Activated CD4-positive, CD25-positive, alpha-beta regulatory T cell treated with anti-CD3 and anti-CD28 coated beads, Interleukin-2, amount 50 U/mL, for 72 hours (primary cell): Measurements from ENCODE around the gene NETO2.
"Not testable (repeated sequence)": the region's sequence is repeated elsewhere in the genome, so short reads cannot be mapped to it uniquely, and the experiment has no call there.

Source experiments
- DNase-seq: peaks from one replicate; pipeline ENCODE4 v3.0.0; 2021

NETO2 gene

GRCh38 chr16:47063011-47063724 lies 80.6 kb downstream of the NETO2 start:
- no peak for DNase-seq

- no peak for DNase-seq
Measured at GRCh38 chr16:47061204-47061603, 82.5 kb downstream of the NETO2 start.

GRCh38 chr16:47060596-47060995 lies 83.1 kb downstream of the NETO2 start:
- no peak for DNase-seq

DNA sequence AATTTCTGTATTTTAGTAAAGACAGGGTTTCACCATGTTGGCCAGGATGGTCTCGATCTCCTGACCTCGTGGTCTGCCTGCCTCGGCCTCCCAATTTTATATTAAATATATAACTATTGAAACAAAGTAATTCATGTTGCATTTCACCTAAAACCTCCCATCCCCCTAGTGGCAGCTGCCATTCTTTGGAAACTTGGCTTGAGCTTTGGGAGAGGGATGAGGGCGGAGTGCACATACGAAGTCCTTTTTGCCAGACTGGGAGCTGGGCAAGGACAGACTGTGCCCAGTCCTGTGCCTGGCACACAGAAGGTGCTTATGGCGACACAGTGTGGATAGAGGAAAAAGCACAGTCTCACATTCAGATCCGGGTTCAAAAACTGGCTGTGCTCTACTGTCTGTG lies 83.8 kb downstream of the NETO2 start:
- DNase-seq = no peak

- DNase-seq = not testable (repeated sequence)
Measured at GRCh38 chr16:47059130-47059529, 84.6 kb downstream of the NETO2 start.

GRCh38 chr16:47058295-47059086 lies 85.3 kb downstream of the NETO2 start:
- DNase-seq = no peak

GRCh38 chr16:47057630-47057993 lies 86.1 kb downstream of the NETO2 start:
- DNase-seq = no peak

- no peak for DNase-seq
Measured at GRCh38 chr16:47056688-47057629, 86.8 kb downstream of the NETO2 start.

- DNase-seq = not testable (repeated sequence)
Measured at GRCh38 chr16:47056061-47056460, 87.7 kb downstream of the NETO2 start.

DNA sequence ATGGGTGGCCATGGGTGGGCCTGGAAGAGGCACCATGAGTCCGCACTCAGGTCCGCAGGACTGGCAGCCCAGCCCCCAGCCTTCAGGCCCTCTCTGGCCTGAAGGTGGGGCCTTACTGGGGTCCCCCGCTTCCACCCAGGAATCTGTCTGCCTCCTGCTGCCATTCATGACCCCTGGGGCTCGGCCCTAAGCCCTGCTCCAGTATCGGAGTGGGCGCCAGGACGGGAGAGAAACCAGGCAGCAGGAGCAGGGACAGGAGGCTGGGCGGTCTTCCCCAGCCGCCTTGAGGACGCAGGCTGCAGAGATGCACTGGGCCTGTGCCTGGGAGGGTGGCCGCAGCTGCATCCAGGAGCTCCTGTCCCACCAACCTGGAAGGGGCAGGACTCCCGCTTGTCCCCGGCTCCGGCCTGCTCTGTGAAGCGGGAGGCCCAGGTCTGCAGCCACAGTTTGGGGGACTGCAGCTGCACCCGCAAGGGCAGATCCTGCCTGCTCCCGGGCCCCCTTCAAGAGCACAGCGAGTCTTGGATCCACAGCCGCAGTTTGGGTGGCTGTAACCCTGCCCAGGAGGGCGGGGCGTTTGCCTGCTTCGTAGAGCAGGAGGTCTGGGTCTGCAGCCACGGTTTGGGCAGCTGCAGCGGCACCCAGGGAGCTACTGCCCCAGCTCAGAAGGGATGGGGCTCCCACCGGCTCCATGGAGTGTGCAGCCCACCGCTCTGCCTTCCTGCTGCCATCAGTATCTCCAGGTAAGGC lies 88.4 kb downstream of the NETO2 start:
- DNase-seq = no peak

- no peak for DNase-seq
Measured at GRCh38 chr16:47054306-47054705, 89.4 kb downstream of the NETO2 start.

- no peak for DNase-seq
Measured at GRCh38 chr16:47053895-47054294, 89.8 kb downstream of the NETO2 start.

DNA sequence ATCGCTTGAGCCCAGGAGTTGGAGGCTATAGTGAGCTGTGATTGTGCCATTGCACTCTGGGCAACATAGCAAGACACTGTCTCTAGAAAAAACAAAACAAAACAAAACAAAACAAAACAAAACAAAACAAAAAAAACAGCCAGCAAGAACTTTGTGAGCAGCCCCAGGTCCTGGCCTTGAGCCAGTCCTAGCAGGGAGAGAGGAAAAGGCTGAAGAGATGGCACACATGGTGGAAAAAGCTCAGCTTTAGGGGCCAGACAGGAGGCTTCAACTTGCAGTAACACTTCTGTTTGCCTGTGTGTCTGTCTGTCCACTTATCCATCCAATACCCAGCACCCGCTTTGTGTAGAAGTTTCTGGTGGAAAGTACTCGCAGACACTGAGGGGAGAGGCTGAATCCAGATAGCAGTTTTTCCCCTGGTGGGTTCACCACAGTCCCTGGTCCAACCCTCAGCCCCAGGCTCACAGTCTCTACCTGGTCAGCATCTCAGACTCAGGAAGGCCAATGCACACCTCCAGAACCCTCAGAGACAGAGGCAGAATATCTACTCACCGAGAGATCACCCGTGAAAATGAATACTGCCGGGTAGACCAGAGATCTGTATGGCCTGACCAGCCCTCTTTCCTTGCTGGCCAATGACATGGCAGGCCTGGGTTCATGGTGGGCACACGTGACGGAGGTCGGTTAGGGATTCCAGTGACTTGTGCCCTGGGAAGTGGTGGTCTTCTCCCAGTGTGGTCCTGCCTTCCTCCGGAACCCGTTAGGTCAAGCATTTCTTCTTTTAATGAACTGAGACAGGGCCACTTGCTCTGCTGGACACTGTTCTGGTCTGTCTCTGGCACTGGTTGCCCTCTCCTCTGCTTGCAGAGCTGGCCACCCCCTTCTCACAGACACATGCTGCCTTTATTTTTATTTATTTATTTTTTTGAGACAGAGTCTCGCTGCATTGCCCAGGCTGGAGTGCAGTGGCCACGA lies 90.8 kb downstream of the NETO2 start:
- DNase-seq = no peak

DNA sequence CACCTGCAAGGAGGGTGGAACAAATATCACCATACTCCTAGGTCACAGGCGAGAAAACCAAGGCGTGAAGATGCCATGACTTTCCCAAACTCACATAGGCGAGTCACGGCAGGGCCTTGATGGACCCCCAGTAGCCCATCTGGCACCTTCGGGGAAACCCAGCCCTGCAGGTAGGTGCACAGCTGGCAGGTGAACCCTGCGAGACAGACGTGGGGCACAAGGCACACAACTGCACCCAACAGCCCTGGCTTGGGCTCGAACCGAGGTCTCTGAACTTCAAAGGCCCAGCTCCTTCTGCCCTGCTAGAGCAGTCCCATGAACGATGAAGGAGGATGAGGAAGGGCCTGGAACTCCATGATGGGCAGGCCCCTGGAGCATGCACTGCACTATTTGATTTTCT lies 92.7 kb downstream of the NETO2 start:
- DNase-seq = no peak

- DNase-seq = no peak
Measured at GRCh38 chr16:47049901-47050583, 93.7 kb downstream of the NETO2 start.

- DNase-seq = no peak
Measured at GRCh38 chr16:47047524-47048203, 96.1 kb downstream of the NETO2 start.

DNA sequence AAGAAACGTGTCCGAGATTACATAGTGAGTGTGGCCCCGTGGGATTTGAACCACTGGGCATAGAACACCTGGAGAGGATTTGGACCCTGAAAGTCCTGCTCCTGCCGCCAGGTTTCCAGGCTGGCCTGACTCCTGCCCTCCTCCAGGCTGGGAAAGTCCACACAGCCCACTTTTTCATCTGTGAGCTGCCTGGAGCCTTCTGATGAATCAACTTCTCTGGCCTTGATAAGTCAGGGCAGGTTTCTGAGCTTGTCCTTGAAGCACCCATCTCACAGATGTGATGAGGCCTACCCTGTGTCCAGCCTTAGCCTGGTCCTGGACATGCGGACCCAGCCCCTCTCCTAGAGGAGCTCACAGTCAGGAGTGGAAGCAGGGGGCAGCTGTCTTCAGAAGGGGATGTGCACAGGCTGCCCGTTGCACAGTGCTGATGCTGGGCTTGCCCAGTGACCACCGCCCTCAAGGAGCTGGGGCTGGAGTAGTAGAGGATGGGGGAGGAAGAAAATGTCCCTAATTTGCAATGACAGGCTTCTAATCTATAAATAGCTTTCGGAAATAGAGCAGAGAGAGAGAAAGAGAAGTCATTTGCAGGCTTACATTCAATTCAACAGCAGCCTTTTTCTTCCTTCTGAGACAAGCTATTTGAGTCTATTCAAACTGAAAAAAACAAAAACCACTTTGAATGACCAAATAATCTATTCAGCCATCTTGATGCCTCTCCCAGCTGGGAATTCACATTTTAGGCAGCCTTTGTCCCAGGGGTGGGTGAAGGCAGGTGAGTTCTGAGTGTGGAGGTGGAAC lies 96.8 kb downstream of the NETO2 start:
- DNase-seq = no peak

DNA sequence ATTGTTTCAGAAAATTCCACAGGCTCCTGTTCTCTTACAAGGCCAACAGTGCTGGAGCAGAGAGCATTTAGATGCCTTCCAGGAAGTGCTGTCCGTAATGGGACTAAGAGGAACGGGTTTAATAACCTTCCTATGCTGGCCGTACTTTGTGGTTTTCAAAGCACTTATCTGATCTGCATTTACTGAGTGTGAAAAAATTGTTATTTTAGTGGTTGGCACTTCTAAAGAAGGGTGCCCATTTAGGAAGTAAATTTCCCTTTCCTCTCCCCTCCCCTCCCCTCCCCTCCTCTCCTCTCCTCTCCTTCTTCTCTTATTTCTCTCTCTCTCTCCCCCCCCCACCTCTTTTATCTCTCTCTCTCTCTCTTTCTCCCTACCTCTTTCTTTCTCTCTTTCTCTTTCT lies 98.3 kb downstream of the NETO2 start:
- no peak for DNase-seq

DNA sequence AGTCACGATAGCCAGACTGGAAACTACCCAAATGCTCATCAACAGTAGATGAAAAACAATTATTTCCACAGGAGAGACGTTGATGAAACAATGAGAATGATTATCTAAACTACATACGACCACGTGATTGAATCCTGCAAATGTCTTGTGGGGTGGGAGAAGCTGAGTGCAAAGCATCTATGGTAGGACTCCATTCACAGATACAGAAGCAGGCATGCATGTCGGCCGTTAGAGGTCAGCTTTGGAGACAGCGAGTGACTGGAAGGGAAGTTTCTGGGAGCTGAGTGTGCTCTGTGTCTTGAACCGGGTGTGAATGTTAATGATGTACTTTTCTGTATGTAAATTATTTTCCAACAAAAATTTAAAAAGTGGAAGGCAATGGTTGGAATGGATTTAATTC lies 98.7 kb downstream of the NETO2 start:
- DNase-seq = no peak
